ENCODE results near the gene TAS2R60. TPM values are rescaled to one million over a fixed set of nuclear protein-coding genes. Genes with fewer than 3 reads are reported as not detected.
"Not testable (repeated sequence)": the region's sequence is repeated elsewhere in the genome, so short reads cannot be mapped to it uniquely, and the experiment has no call there.

TAS2R60 gene
- total RNA-seq, 1 experiment from 2014 or later: not detected

- H3K27me3 ChIP-seq (ENCODE audit: low read length): no peaks in the 10 kb centered on the region
- H3K79me2 ChIP-seq (ENCODE audit: low read length): no peaks in the 10 kb centered on the region
- H2AFZ ChIP-seq (ENCODE audit: low read length): no peak overlapping the region
- no peak overlapping the region for H3K9ac ChIP-seq (ENCODE audit: low read length)
- no peaks in the 10 kb centered on the region for H3K9me2 ChIP-seq (replicated peaks; ENCODE audit: insufficient read depth, low read length)
- no peaks in the 10 kb centered on the region for H3K36me3 ChIP-seq (ENCODE audit: insufficient read depth, low read length)
- no peaks in the 10 kb centered on the region for H3K4me1 ChIP-seq (ENCODE audit: low read length)
- H4K20me1 ChIP-seq (ENCODE audit: insufficient read depth, low read depth, low read length): no peaks in the 10 kb centered on the region
- no peak overlapping the region for H3K27ac ChIP-seq (ENCODE audit: low read length)
- no peak for DNase-seq
- no peak overlapping the region for H3K4me3 ChIP-seq (ENCODE audit: low read length)
- H3K4me2 ChIP-seq (ENCODE audit: low read depth, low read length, poor library complexity, severe bottlenecking): no peak overlapping the region
- H3K9me3 ChIP-seq (ENCODE audit: low read length): no peaks in the 10 kb centered on the region
These were observed 44.6 kb upstream of the TAS2R60 start for GRCh38 chr7:143398616-143399015.

GRCh38 chr7:143399151-143399550 lies 44.1 kb upstream of the TAS2R60 start:
- H3K4me1 ChIP-seq (ENCODE audit: low read length): no peaks in the 10 kb centered on the region
- no peaks in the 10 kb centered on the region for H3K79me2 ChIP-seq (ENCODE audit: low read length)
- no peak overlapping the region for H3K4me3 ChIP-seq (ENCODE audit: low read length)
- no peak for DNase-seq
- H3K9me2 ChIP-seq (replicated peaks; ENCODE audit: insufficient read depth, low read length): no peaks in the 10 kb centered on the region
- no peak overlapping the region for H3K4me2 ChIP-seq (ENCODE audit: low read depth, low read length, poor library complexity, severe bottlenecking)
- H2AFZ ChIP-seq (ENCODE audit: low read length): no peak overlapping the region
- H4K20me1 ChIP-seq (ENCODE audit: insufficient read depth, low read depth, low read length): no peaks in the 10 kb centered on the region
- H3K9ac ChIP-seq (ENCODE audit: low read length): no peak overlapping the region
- no peaks in the 10 kb centered on the region for H3K36me3 ChIP-seq (ENCODE audit: insufficient read depth, low read length)
- H3K9me3 ChIP-seq (ENCODE audit: low read length): no peaks in the 10 kb centered on the region
- H3K27me3 ChIP-seq (ENCODE audit: low read length): no peaks in the 10 kb centered on the region
- H3K27ac ChIP-seq (ENCODE audit: low read length): no peak overlapping the region

- Histone ChIP-seq H3K4me3 (ENCODE audit: low read length) (no peak overlapping the region), H3K9ac (ENCODE audit: low read length) (no peak overlapping the region), H4K20me1 (ENCODE audit: insufficient read depth, low read depth, low read length) (no peaks in the 10 kb centered on the region), H3K9me3 (ENCODE audit: low read length) (no peaks in the 10 kb centered on the region), H3K4me1 (ENCODE audit: low read length) (no peaks in the 10 kb centered on the region), H2AFZ (ENCODE audit: low read length) (no peak overlapping the region), H3K4me2 (ENCODE audit: low read depth, low read length, poor library complexity, severe bottlenecking) (no peak overlapping the region), H3K27me3 (ENCODE audit: low read length) (no peaks in the 10 kb centered on the region), H3K27ac (ENCODE audit: low read length) (no peak overlapping the region), H3K9me2 (replicated peaks; ENCODE audit: insufficient read depth, low read length) (no peaks in the 10 kb centered on the region), H3K36me3 (ENCODE audit: insufficient read depth, low read length) (no peaks in the 10 kb centered on the region), H3K79me2 (ENCODE audit: low read length) (no peaks in the 10 kb centered on the region)
- DNase-seq: no peak
These were observed 43.6 kb upstream of the TAS2R60 start for GRCh38 chr7:143399642-143400041.

GRCh38 chr7:143401265-143401664 lies 42.0 kb upstream of the TAS2R60 start:
- Histone ChIP-seq H3K27ac (ENCODE audit: low read length) (no peak overlapping the region), H3K9me3 (ENCODE audit: low read length) (no peaks in the 10 kb centered on the region), H2AFZ (ENCODE audit: low read length) (no peak overlapping the region), H3K9ac (ENCODE audit: low read length) (no peak overlapping the region), H3K79me2 (ENCODE audit: low read length) (no peaks in the 10 kb centered on the region), H3K4me2 (ENCODE audit: low read depth, low read length, poor library complexity, severe bottlenecking) (no peak overlapping the region), H3K4me1 (ENCODE audit: low read length) (no peaks in the 10 kb centered on the region), H3K27me3 (ENCODE audit: low read length) (no peaks in the 10 kb centered on the region), H3K9me2 (replicated peaks; ENCODE audit: insufficient read depth, low read length) (no peaks in the 10 kb centered on the region), H3K4me3 (ENCODE audit: low read length) (no peak overlapping the region), H4K20me1 (ENCODE audit: insufficient read depth, low read depth, low read length) (no peaks in the 10 kb centered on the region), H3K36me3 (ENCODE audit: insufficient read depth, low read length) (no peaks in the 10 kb centered on the region)
- DNase-seq: no peak

- H3K36me3 ChIP-seq (ENCODE audit: insufficient read depth, low read length); H3K4me1 ChIP-seq (ENCODE audit: low read length); H3K4me2 ChIP-seq (ENCODE audit: low read depth, low read length, poor library complexity, severe bottlenecking); H3K27ac ChIP-seq (ENCODE audit: low read length); H3K79me2 ChIP-seq (ENCODE audit: low read length); H3K9ac ChIP-seq (ENCODE audit: low read length); H3K27me3 ChIP-seq (ENCODE audit: low read length); H3K4me3 ChIP-seq (ENCODE audit: low read length); H4K20me1 ChIP-seq (ENCODE audit: insufficient read depth, low read depth, low read length); DNase-seq; H2AFZ ChIP-seq (ENCODE audit: low read length); H3K9me2 ChIP-seq (replicated peaks; ENCODE audit: insufficient read depth, low read length); H3K9me3 ChIP-seq (ENCODE audit: low read length): not testable (repeated sequence)
These were observed 41.0 kb upstream of the TAS2R60 start for GRCh38 chr7:143402233-143402632.

GRCh38 chr7:143405173-143406001 lies 37.9 kb upstream of the TAS2R60 start:
- no peak overlapping the region for H3K27ac ChIP-seq (ENCODE audit: low read length)
- H3K4me3 ChIP-seq (ENCODE audit: low read length): no peak overlapping the region
- H3K79me2 ChIP-seq (ENCODE audit: low read length): no peaks in the 10 kb centered on the region
- H3K4me2 ChIP-seq (ENCODE audit: low read depth, low read length, poor library complexity, severe bottlenecking): no peak overlapping the region
- H4K20me1 ChIP-seq (ENCODE audit: insufficient read depth, low read depth, low read length): no peaks in the 10 kb centered on the region
- H3K9me2 ChIP-seq (replicated peaks; ENCODE audit: insufficient read depth, low read length): no peaks in the 10 kb centered on the region
- H3K27me3 ChIP-seq (ENCODE audit: low read length): no peaks in the 10 kb centered on the region
- no peaks in the 10 kb centered on the region for H3K36me3 ChIP-seq (ENCODE audit: insufficient read depth, low read length)
- peaks cover 3% of the 10 kb centered on the region for H3K4me1 ChIP-seq (ENCODE audit: low read length)
- H2AFZ ChIP-seq (ENCODE audit: low read length): no peak overlapping the region
- H3K9ac ChIP-seq (ENCODE audit: low read length): no peak overlapping the region
- no peak for DNase-seq
- no peaks in the 10 kb centered on the region for H3K9me3 ChIP-seq (ENCODE audit: low read length)

- Histone ChIP-seq H4K20me1 (ENCODE audit: insufficient read depth, low read depth, low read length) (no peaks in the 10 kb centered on the region), H3K4me3 (ENCODE audit: low read length) (no peak overlapping the region), H3K27me3 (ENCODE audit: low read length) (no peaks in the 10 kb centered on the region), H3K9me3 (ENCODE audit: low read length) (no peaks in the 10 kb centered on the region), H3K27ac (ENCODE audit: low read length) (no peak overlapping the region), H3K9ac (ENCODE audit: low read length) (no peak overlapping the region), H2AFZ (ENCODE audit: low read length) (no peak overlapping the region), H3K36me3 (ENCODE audit: insufficient read depth, low read length) (no peaks in the 10 kb centered on the region), H3K4me1 (ENCODE audit: low read length) (peaks cover 6% of the 10 kb centered on the region), H3K9me2 (replicated peaks; ENCODE audit: insufficient read depth, low read length) (no peaks in the 10 kb centered on the region), H3K79me2 (ENCODE audit: low read length) (no peaks in the 10 kb centered on the region), H3K4me2 (ENCODE audit: low read depth, low read length, poor library complexity, severe bottlenecking) (no peak overlapping the region)
- DNase-seq: no peak
These were observed 37.3 kb upstream of the TAS2R60 start for GRCh38 chr7:143406002-143406357.

GRCh38 chr7:143407287-143408251 lies 35.7 kb upstream of the TAS2R60 start:
- no peaks in the 10 kb centered on the region for H3K36me3 ChIP-seq (ENCODE audit: insufficient read depth, low read length)
- no peak overlapping the region for H2AFZ ChIP-seq (ENCODE audit: low read length)
- H3K27ac ChIP-seq (ENCODE audit: low read length): no peak overlapping the region
- no peak overlapping the region for H3K4me2 ChIP-seq (ENCODE audit: low read depth, low read length, poor library complexity, severe bottlenecking)
- H3K4me1 ChIP-seq (ENCODE audit: low read length): peaks cover 6% of the 10 kb centered on the region
- H3K9me3 ChIP-seq (ENCODE audit: low read length): no peaks in the 10 kb centered on the region
- H3K27me3 ChIP-seq (ENCODE audit: low read length): no peaks in the 10 kb centered on the region
- H4K20me1 ChIP-seq (ENCODE audit: insufficient read depth, low read depth, low read length): no peaks in the 10 kb centered on the region
- H3K9me2 ChIP-seq (replicated peaks; ENCODE audit: insufficient read depth, low read length): no peaks in the 10 kb centered on the region
- no peak overlapping the region for H3K9ac ChIP-seq (ENCODE audit: low read length)
- H3K4me3 ChIP-seq (ENCODE audit: low read length): no peak overlapping the region
- no peaks in the 10 kb centered on the region for H3K79me2 ChIP-seq (ENCODE audit: low read length)
- no peak for DNase-seq
